GM12878 (cell line): ENCODE results near the gene ATP12A. TPM values are rescaled to one million over a fixed set of nuclear protein-coding genes. Genes with fewer than 3 reads are reported as not detected.

Source experiments
- ATAC-seq: fragments of 200-7000 bp; cut with Tn5 transposase; 3 replicates; pipeline ENCODE4 v1.9.1; 2020; ENCODE audit warnings: mild to moderate bottlenecking, moderate library complexity
- BruUV-seq: library from RNA; stranded (reverse); fragments of 400-500 nt; replicated peaks from 2 replicates; lab custom pipeline; 2021; lab: Mats Ljungman, UMichigan
- CTCF ChIA-PET: fragments of 300-600 bp; sonication (Branson Sonifier 250); formaldehyde crosslinking; extraction: SDS; loops from one replicate; lab custom pipeline; 2021; ENCODE audit warnings: inconsistent platforms; lab: Yijun Ruan, JAX
- POLR2A ChIA-PET: fragments of 350-600 bp; formaldehyde crosslinking; extraction: SDS; loops from one replicate; lab custom pipeline; 2021; ENCODE audit warnings: inconsistent platforms; lab: Charles Lee
- RAD21 ChIA-PET: fragments of 300-600 bp; sonication (Branson Sonifier 250); formaldehyde crosslinking; loops from one replicate; lab custom pipeline; 2023; ENCODE audit warnings: antibody characterized with exemption; ENCODE audit not compliant: unreplicated experiment; lab: Charles Lee
- SMC1A ChIA-PET: fragments of 300-600 bp; sonication (Branson Sonifier 250); formaldehyde crosslinking; loops from one replicate; lab custom pipeline; 2023; ENCODE audit not compliant: unreplicated experiment, uncharacterized antibody; lab: Charles Lee
- DNase-seq: peaks from one replicate; pipeline ENCODE4 v3.0.0-alpha.2; 2011; ENCODE audit warnings: low read depth, low spot score
- FAIRE-seq: peaks from 3 replicates; lab custom pipeline; 2011; peaks lifted over from hg19 to GRCh38; lab: Jason Lieb, UNC
- H2AFZ ChIP-seq: 2 replicates; pipeline ENCODE4 v1.6.0; 2011; ENCODE audit warnings: low read depth, low read length, control low read depth; ENCODE audit not compliant: control insufficient read depth
- H3K27ac ChIP-seq: 2 replicates; pipeline ENCODE4 v1.5.1; 2011; ENCODE audit warnings: control low read depth; ENCODE audit not compliant: control insufficient read depth, insufficient read depth
- H3K27me3 ChIP-seq, 2 experiments: replicated peaks in 1 of 2; 2 replicates each; pipeline versions ENCODE4 v1.6.0 to v1.6.1; 2011; ENCODE audit warnings: low read length in 1 of 2; ENCODE audit not compliant: control insufficient read depth in 2 of 2, insufficient read depth in 2 of 2
- H3K36me3 ChIP-seq, 2 experiments: 2 replicates each; pipeline ENCODE4 v1.5.1; 2011; ENCODE audit warnings: low read length in 1 of 2; ENCODE audit not compliant: control insufficient read depth in 2 of 2, insufficient read depth in 2 of 2
- H3K4me1 ChIP-seq: 2 replicates; pipeline ENCODE4 v1.6.1; 2011; ENCODE audit warnings: mild to moderate bottlenecking, low read length, moderate library complexity, mixed read lengths; ENCODE audit not compliant: control insufficient read depth, insufficient read depth
- H3K4me2 ChIP-seq: 2 replicates; pipeline ENCODE4 v1.6.0; 2011; ENCODE audit warnings: control low read depth; ENCODE audit not compliant: control insufficient read depth, insufficient read depth
- H3K4me3 ChIP-seq: fragments of 200-600 bp; sonication (generic); 2 replicates; pipeline ENCODE4 v1.5.1; 2016
- H3K79me2 ChIP-seq: 2 replicates; pipeline ENCODE4 v1.6.0; 2011; ENCODE audit warnings: low read length; ENCODE audit not compliant: control insufficient read depth, insufficient read depth
- H3K9ac ChIP-seq: 2 replicates; pipeline ENCODE4 v1.8.0; 2011; ENCODE audit warnings: low read length, control low read depth, mixed read lengths; ENCODE audit not compliant: control insufficient read depth, insufficient read depth
- H3K9me3 ChIP-seq: replicated peaks from 3 replicates; pipeline ENCODE4 v1.5.1; 2011; ENCODE audit warnings: mild to moderate bottlenecking, low read length; ENCODE audit not compliant: control insufficient read depth, insufficient read depth
- H4K20me1 ChIP-seq: 2 replicates; pipeline ENCODE4 v1.6.0; 2011; ENCODE audit not compliant: control insufficient read depth, insufficient read depth
- ATF3 ChIP-seq: IDR thresholded peaks from 2 replicates; pipeline ENCODE4 v1.6.1; 2011; ENCODE audit warnings: low read depth, mild to moderate bottlenecking, low read length, moderate library complexity, borderline replicate concordance; ENCODE audit errors: extremely low read depth
- BMI1 ChIP-seq: fragments of 450-650 bp; IDR thresholded peaks from 2 replicates; pipeline ENCODE4 v1.6.1; 2016; ENCODE audit warnings: mild to moderate bottlenecking, moderate library complexity, borderline replicate concordance
- CHD1 ChIP-seq: IDR thresholded peaks from 2 replicates; pipeline ENCODE4 v1.6.1; 2012; ENCODE audit warnings: low read depth, low read length, improper control_type of control experiment
- CREM ChIP-seq: IDR thresholded peaks from 2 replicates; pipeline ENCODE4 v1.6.1; 2014; ENCODE audit warnings: antibody characterized with exemption, low read depth
- FOXM1 ChIP-seq: IDR thresholded peaks from 2 replicates; pipeline ENCODE4 v1.6.1; 2012; ENCODE audit warnings: low read depth, mild to moderate bottlenecking, inconsistent platforms, low read length, moderate library complexity
- NBN ChIP-seq: fragments of 450-650 bp; IDR thresholded peaks from 2 replicates; pipeline ENCODE4 v1.6.1; 2016
- NFIC ChIP-seq: IDR thresholded peaks from 2 replicates; pipeline ENCODE4 v1.6.1; 2012; ENCODE audit warnings: low read depth, mild to moderate bottlenecking, inconsistent platforms, low read length, moderate library complexity
- NFXL1 ChIP-seq: fragments of 450-650 bp; IDR thresholded peaks from 2 replicates; pipeline ENCODE4 v1.6.1; 2017; ENCODE audit warnings: antibody characterized with exemption, mild to moderate bottlenecking, borderline replicate concordance
- NFYA ChIP-seq: IDR thresholded peaks from 2 replicates; pipeline ENCODE4 v1.6.1; 2011; ENCODE audit warnings: low read depth, mild to moderate bottlenecking, low read length, improper control_type of control experiment, borderline replicate concordance
- NR2F1 ChIP-seq: fragments of 450-650 bp; conservative IDR thresholded peaks from 2 replicates; pipeline ENCODE4 v1.6.1; 2017; ENCODE audit warnings: mild to moderate bottlenecking
- PAX8 ChIP-seq: fragments of 450-650 bp; IDR thresholded peaks from 2 replicates; pipeline ENCODE4 v1.6.1; 2017; ENCODE audit warnings: mild to moderate bottlenecking, moderate library complexity
- POLR2A ChIP-seq: IDR thresholded peaks from 2 replicates; pipeline ENCODE4 v1.6.1; 2011; ENCODE audit warnings: low read depth, mild to moderate bottlenecking, low read length
- RBBP5 ChIP-seq: fragments of 200-600 bp; sonication (generic); conservative IDR thresholded peaks from 2 replicates; pipeline ENCODE4 v1.6.1; 2016
- RCOR1 ChIP-seq: conservative IDR thresholded peaks from 2 replicates; pipeline ENCODE4 v1.6.1; 2012; ENCODE audit warnings: low read depth, low read length, improper control_type of control experiment
- SIN3A ChIP-seq: IDR thresholded peaks from 2 replicates; pipeline ENCODE4 v1.6.1; 2012; ENCODE audit warnings: low read depth, low read length, improper control_type of control experiment
- SMC3 ChIP-seq: IDR thresholded peaks from 2 replicates; pipeline ENCODE4 v1.6.1; 2011; ENCODE audit warnings: low read length, improper control_type of control experiment, borderline replicate concordance
- ZBED1 ChIP-seq: IDR thresholded peaks from 2 replicates; pipeline ENCODE4 v1.6.1; 2016; ENCODE audit warnings: borderline replicate concordance
- ZBTB40 ChIP-seq: fragments of 450-650 bp; IDR thresholded peaks from 2 replicates; pipeline ENCODE4 v1.6.1; 2016; ENCODE audit warnings: mild to moderate bottlenecking, moderate library complexity, borderline replicate concordance
- ZNF622 ChIP-seq: fragments of 450-650 bp; IDR thresholded peaks from 2 replicates; pipeline ENCODE4 v1.6.1; 2017; ENCODE audit warnings: mild to moderate bottlenecking, inconsistent platforms
- WGBS: methylation state at CpG from one replicate; pipeline ENCODE4 v1.1.6; 2016; ENCODE audit warnings: low lambda C conversion rate; ENCODE audit not compliant: insufficient replicate concordance, insufficient coverage; ENCODE audit errors: missing lambda C conversion rate; 5-methylcytosine and 5-hydroxymethylcytosine counted together
- in situ Hi-C: fragments of 300-500 bp; cut with MboI; formaldehyde crosslinking; loops from 9 replicates; pipeline ENCODE4 v1.14.3; 2018; ENCODE audit warnings: mixed read lengths
- intact Hi-C: fragments of 100-400 bp; cut with micrococcal nuclease; formaldehyde crosslinking; loops from one replicate; pipeline ENCODE4 v1.14.2; 2022; ENCODE audit not compliant: unreplicated experiment
- polyA plus RNA-seq, 11 experiments: library from polyadenylated mRNA; depleted of rRNA in 4 of 11; unstranded in 6 of 11; stranded (reverse) in 5 of 11; fragments of >200 nt; fragmentation: Nextera tagmentation in 4 of 11; fragmentation: Illumina TruSeq in 1 of 11; extraction: Ambion mirVana in 4 of 11; extraction: Trizol in 1 of 11; gene quantifications; 1 replicate in 1 of 11; 2 replicates in 10 of 11; pipeline versions ENCODE4 v1.2.1 to v1.2.3, GENCODE V29; 2011 to 2016; ENCODE audit warnings: inconsistent platforms in 2 of 11, missing spikeins in 2 of 11, low read depth in 1 of 11
- total RNA-seq, 4 experiments: library from RNA; depleted of rRNA in 3 of 4; stranded (reverse); fragments of >200 nt in 3 of 4; fragmentation: Illumina TruSeq in 1 of 4; extraction: Trizol in 1 of 4; gene quantifications; 2 replicates each; pipeline versions ENCODE4 v1.2.1 to v1.2.3, GENCODE V29; 2013 to 2021

Gene ATP12A
- total and polyA plus RNA-seq, 10 of the 15 experiments (the other 5 are each of a cell fraction or from before 2014, with no cell fraction given): 0.02 to 0.08 (median 0.04) TPM; not detected in 6

- no peak for TF ChIP-seq PAX8
- no peak for TF ChIP-seq ZBTB40
- TF ChIP-seq ZBED1: no peak
- no peak for TF ChIP-seq NFIC
- no peak for TF ChIP-seq NBN
- no peak for TF ChIP-seq RCOR1
- TF ChIP-seq SMC3: no peak
- TF ChIP-seq NR2F1: no peak
- TF ChIP-seq FOXM1: no peak
- TF ChIP-seq CREM: no peak
Observed at GRCh38 chr13:24742294-24742693, 62.1 kb downstream of the ATP12A start (continued).

- Histone ChIP-seq H3K9me3 (no peaks in the 10 kb centered on the region), H3K4me1 (no peaks in the 10 kb centered on the region), H3K79me2 (no peaks in the 10 kb centered on the region), H3K27ac (no peak overlapping the region), H3K9ac (no peak overlapping the region), H2AFZ (no peak overlapping the region), H4K20me1 (no peaks in the 10 kb centered on the region), H3K27me3 (peaks cover 5 to 23% of the 10 kb centered on the region in 2 experiments), H3K36me3 (no peaks in the 10 kb centered on the region), H3K4me2 (no peak overlapping the region), H3K4me3 (no peak overlapping the region)
- no peak for FAIRE-seq
- CTCF ChIA-PET: interaction anchor here (0.9 to 1.8 kb wide), 2 partner anchors 28 to 49 kb away, joined by 3 to 6 read pairs; no protein-coding TSS in a partner anchor
- no peak for DNase-seq
- intact Hi-C loops (loop anchor here (10.0 kb wide), 1 partner anchor 252 kb away; no protein-coding TSS in a partner anchor), in situ Hi-C loops (no loop called here)
- ATAC-seq: no peak
- RAD21 ChIA-PET: no interaction called here
- 0% methylated on average over 4 of the region's 4 CpGs for WGBS
- POLR2A ChIA-PET: no interaction called here
- SMC1A ChIA-PET: no interaction called here
- BruUV-seq: no TSS peak
- TF ChIP-seq CHD1 (no peak), NFXL1 (no peak), NFYA (no peak), ZNF622 (no peak), ATF3 (no peak), SIN3A (no peak), BMI1 (no peak), RBBP5 (no peak), POLR2A (no peak)
Observed at GRCh38 chr13:24742977-24743376, 62.8 kb downstream of the ATP12A start.
